Right lobe of liver (tissue), 6 donors: ENCODE measurements around the gene PRR19. TPM values are rescaled to one million over a fixed set of nuclear protein-coding genes. Genes with fewer than 3 reads are reported as not detected.
A peak's percentile ranks its signal among the peaks of the same experiment; 100 is the strongest.

Source experiments
- ATAC-seq, 4 donors: fragments of 200-7000 bp; cut with Tn5 transposase; one replicate each; pipeline ENCODE4 v1.9.1; 2020; ENCODE audit warnings: mild to moderate bottlenecking in 4 of 4, moderate library complexity in 4 of 4
- DNase-seq, 3 donors: peaks; one replicate each; pipeline ENCODE4 v3.0.0-alpha.2; 2020
- H3K27ac ChIP-seq, 3 donors: fragments of 200-600 bp; one replicate each; pipeline ENCODE4 v1.8.0; 2022
- H3K27me3 ChIP-seq, 2 donors: fragments of 200-600 bp; one replicate each; pipeline ENCODE4 v1.8.0; 2022
- H3K36me3 ChIP-seq, 4 donors: fragments of 200-600 bp; sonication (generic) in 1 of 4; one replicate each; pipeline versions ENCODE4 v1.5.1 to v1.8.0; 2017 to 2022; ENCODE audit warnings: control low read depth in 1 of 4
- H3K4me1 ChIP-seq, 4 donors: fragments of 200-600 bp; sonication (generic) in 1 of 4; one replicate each; pipeline versions ENCODE4 v1.5.1 to v1.8.0; 2017 to 2022; ENCODE audit warnings: control low read depth in 1 of 4
- H3K4me3 ChIP-seq, 3 donors: fragments of 200-600 bp; one replicate each; pipeline ENCODE4 v1.8.0; 2022
- H3K9me3 ChIP-seq, 4 donors: fragments of 200-600 bp; sonication (generic) in 1 of 4; one replicate each; pipeline versions ENCODE4 v1.5.1 to v1.8.0; 2017 to 2022; ENCODE audit warnings: control low read depth in 1 of 4
- POLR2A ChIP-seq: fragments of 450-650 bp; IDR thresholded peaks from one replicate; pipeline ENCODE4 v1.6.1; 2017; ENCODE audit warnings: antibody characterized with exemption, mild to moderate bottlenecking
- WGBS: methylation state at CpG from one replicate; pipeline ENCODE4 v1.1.6; 2018; ENCODE audit warnings: low coverage, low lambda C conversion rate; ENCODE audit not compliant: insufficient coverage; ENCODE audit errors: missing lambda C conversion rate; 5-methylcytosine and 5-hydroxymethylcytosine counted together
- intact Hi-C, 2 donors: fragments of 100-400 bp; cut with DNase I; formaldehyde crosslinking; loops; one replicate each; pipeline versions ENCODE4 v1.11.2 to v1.14.1; 2022
- total RNA-seq, 6 experiments: library from RNA; depleted of rRNA in 2 of 6; stranded (reverse); fragments of >200 nt in 2 of 6; fragmentation: NEBNext Ultra II Directional in 3 of 6; extraction: Animal tissue kit (Norgen Biotek cat#: 25700) in 3 of 6; gene quantifications; one replicate each; pipeline versions ENCODE4 v1.1.0 to v1.2.4, GENCODE V29; 2016 to 2023
- TF ChIP-seq, protein P1 (sequence below), 4 donors: fragments of 200-600 bp in 3 of 4; fragments of 450-650 bp in 1 of 4; IDR thresholded peaks; one replicate each; pipeline versions ENCODE4 v1.5.1 to v1.8.0; 2016 to 2022; ENCODE audit warnings: antibody characterized with exemption in 4 of 4, mild to moderate bottlenecking in 2 of 4
- donor health status: DM: no; HTN: yes; CAD: no.
- donor health status: DM: no; HTN: no; CAD: no.
- donor health status: DM: no; HTN: no; CAD: no.
- donor health status: DM: no; HTN: yes; CAD: no.
- donor health status: DM: no; HTN: yes; CAD: no.

Gene PRR19
- total RNA-seq, 6 experiments from 2014 or later, result 0.18 to 0.74 (median 0.21) TPM

DNA sequence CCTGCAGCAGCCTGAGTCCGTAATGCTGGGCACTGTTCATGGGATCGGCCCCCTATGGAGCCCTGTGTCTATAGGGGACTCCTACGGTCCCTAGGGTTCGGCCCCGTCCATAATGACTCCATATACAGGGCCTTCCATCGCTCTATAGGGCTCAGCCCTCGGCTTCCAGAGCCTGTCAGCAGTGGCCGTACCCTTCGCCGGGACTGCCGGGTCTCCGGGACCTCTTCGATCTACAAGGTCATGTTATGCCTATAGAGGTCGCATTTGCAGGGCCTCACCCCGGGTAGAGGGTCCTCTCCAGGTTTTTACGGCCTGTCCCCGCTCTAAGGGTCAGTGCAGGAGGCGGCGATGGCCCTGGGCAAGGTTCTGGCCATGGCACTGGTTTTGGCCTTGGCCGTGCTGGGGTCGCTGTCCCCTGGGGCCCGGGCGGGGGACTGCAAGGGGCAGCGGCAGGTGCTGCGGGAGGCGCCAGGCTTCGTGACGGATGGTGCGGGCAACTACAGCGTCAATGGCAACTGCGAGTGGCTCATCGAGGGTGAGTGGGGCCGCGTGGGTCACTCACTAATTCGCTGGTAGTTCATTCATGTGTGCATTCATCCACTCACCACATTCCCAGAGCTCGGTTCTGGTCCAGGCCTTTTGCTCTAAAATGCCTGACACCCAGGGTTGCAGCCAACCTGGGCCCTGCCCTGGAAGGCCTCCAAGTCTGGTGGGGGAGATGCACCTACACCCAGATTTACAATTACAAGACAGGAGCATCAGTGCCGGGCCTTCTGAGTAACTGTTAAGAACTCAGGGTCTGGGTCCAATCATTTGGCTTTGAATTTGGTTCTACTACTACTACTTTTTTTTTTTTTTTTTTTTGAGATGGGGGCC is 24.2 kb downstream of the PRR19 start:
- peak; percentile 6 to 18 (median 10) for ATAC-seq
- peak overlapping the region; percentile 95 to 97 (median 96) for H3K4me3 ChIP-seq
- H3K36me3 ChIP-seq, result no peaks in the 10 kb centered on the region
- H3K9me3 ChIP-seq, result no peaks in the 10 kb centered on the region
- peak in 1 of 3 donors; percentile 46 for DNase-seq
- H3K4me1 ChIP-seq, result peaks cover 0 to 11% (median 0%) of the 10 kb centered on the region in 4 donors
- intact Hi-C loops, result loop anchor here in 1 of 2 donors (10.0 kb wide), 1 partner anchor 191 kb away; the partner anchor contains the start of gene POU2F2
- peak overlapping the region; percentile 38 to 71 (median 62) for H3K27ac ChIP-seq
- 14% methylated on average over 6 of the region's 37 CpGs for WGBS
- H3K27me3 ChIP-seq, result no peaks in the 10 kb centered on the region
- TF ChIP-seq POLR2A, result no peak
- TF ChIP-seq, protein P1, sequence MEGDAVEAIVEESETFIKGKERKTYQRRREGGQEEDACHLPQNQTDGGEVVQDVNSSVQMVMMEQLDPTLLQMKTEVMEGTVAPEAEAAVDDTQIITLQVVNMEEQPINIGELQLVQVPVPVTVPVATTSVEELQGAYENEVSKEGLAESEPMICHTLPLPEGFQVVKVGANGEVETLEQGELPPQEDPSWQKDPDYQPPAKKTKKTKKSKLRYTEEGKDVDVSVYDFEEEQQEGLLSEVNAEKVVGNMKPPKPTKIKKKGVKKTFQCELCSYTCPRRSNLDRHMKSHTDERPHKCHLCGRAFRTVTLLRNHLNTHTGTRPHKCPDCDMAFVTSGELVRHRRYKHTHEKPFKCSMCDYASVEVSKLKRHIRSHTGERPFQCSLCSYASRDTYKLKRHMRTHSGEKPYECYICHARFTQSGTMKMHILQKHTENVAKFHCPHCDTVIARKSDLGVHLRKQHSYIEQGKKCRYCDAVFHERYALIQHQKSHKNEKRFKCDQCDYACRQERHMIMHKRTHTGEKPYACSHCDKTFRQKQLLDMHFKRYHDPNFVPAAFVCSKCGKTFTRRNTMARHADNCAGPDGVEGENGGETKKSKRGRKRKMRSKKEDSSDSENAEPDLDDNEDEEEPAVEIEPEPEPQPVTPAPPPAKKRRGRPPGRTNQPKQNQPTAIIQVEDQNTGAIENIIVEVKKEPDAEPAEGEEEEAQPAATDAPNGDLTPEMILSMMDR (IDR thresholded peaks at IDR 0.05), result peak in 1 of 4 donors; percentile 10

DNA sequence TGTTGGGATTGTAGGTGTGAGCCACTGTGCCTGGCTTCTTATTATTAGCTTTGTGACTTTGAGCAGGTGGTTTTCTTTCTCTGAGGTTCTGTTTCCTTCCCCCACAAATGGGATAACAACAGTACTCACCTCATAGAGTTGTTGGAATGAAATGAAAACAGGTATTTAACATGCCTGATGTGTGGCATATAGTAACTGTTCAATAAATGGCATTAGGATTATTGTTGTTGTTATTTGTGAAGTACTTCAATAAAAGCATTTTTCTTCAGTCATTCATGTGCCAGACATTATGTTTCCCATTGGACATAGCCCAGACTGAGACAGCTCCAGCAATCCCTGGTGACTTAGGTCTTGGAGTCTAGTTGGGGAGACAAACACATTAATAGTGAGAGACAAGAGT is 25.0 kb downstream of the PRR19 start:
- Histone ChIP-seq H3K27me3 (no peaks in the 10 kb centered on the region), H3K4me1 (peaks cover 0 to 11% (median 0%) of the 10 kb centered on the region in 4 donors), H3K9me3 (no peaks in the 10 kb centered on the region), H3K36me3 (no peaks in the 10 kb centered on the region), H3K4me3 (no peak overlapping the region), H3K27ac (no peak overlapping the region)
- DNase-seq, result no peak
- no peak for TF ChIP-seq POLR2A
- TF ChIP-seq, protein P1 (IDR thresholded peaks at IDR 0.05), result no peak
- intact Hi-C loops, result loop anchor here in 1 of 2 donors (10.0 kb wide), 1 partner anchor 192 kb away; the partner anchor contains the start of gene POU2F2
- no peak for ATAC-seq

DNA sequence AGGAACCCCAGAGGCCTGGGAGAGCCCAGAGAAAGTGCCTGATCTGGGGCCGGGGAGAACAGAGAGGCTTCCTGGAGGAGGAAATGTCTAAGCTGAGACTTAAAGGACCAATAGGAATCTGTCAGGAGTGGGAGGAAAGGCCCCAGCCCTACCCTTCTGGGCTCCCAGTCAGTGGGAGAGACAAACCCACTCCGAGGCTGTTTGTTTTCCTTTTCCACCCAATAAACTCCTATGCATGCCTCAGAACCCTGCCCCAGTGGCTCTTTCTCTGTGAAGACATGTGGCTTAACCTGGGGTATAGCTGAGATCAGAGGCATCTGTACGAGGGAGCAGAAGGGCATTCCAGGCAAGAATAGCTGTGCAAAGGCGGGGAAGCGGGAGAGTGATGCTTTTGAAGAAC is 25.4 kb downstream of the PRR19 start:
- WGBS, result 82% methylated on average over 5 of the region's 5 CpGs
- peaks cover 0 to 11% (median 0%) of the 10 kb centered on the region in 4 donors for H3K4me1 ChIP-seq
- H3K36me3 ChIP-seq, result no peaks in the 10 kb centered on the region
- H3K27me3 ChIP-seq, result no peaks in the 10 kb centered on the region
- no peak overlapping the region for H3K4me3 ChIP-seq
- H3K27ac ChIP-seq, result no peak overlapping the region
- intact Hi-C loops, result loop anchor here in 1 of 2 donors (10.0 kb wide), 1 partner anchor 193 kb away; the partner anchor contains the start of gene POU2F2
- DNase-seq (no peak), ATAC-seq (no peak)
- TF ChIP-seq POLR2A, result no peak
- TF ChIP-seq, protein P1 (IDR thresholded peaks at IDR 0.05), result no peak
- no peaks in the 10 kb centered on the region for H3K9me3 ChIP-seq

DNA sequence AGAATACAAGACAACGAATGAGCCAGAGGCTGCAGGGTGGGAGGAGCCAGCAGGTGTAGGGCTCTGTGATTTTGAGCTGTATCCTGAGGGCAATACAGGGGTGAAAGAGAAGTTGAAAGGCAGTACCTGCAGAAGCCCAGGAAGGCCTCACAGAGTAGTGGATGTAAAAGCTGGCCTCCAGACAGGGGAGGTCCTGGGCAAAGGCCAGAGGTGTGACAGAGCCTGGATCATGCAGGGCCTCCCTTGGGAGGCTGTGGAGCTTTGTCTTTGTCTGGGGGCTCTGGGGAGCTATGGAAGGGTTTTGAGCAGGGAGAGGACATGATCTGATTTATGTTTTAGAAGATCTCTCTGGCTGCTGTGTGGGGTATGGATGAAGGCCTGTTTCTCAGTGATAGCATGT is 26.2 kb downstream of the PRR19 start:
- intact Hi-C loops, result loop anchor here in 1 of 2 donors (10.0 kb wide), 1 partner anchor 193 kb away; the partner anchor contains the start of gene POU2F2
- 50% methylated on average over 1 of the region's 1 CpG for WGBS

More for the DNA sequence above, 26.2 kb downstream of the PRR19 start:
- Histone ChIP-seq H3K4me3 (no peak overlapping the region), H3K27me3 (no peaks in the 10 kb centered on the region), H3K27ac (no peak overlapping the region), H3K4me1 (peaks cover 0 to 11% (median 0%) of the 10 kb centered on the region in 4 donors), H3K9me3 (no peaks in the 10 kb centered on the region), H3K36me3 (no peaks in the 10 kb centered on the region)
- TF ChIP-seq POLR2A, result no peak
- TF ChIP-seq, protein P1 (IDR thresholded peaks at IDR 0.05), result no peak
- ATAC-seq, result no peak
- DNase-seq, result no peak
